HepG2 (cell line): Measurements from ENCODE around the gene DENND10. TPM values are rescaled to one million over a fixed set of nuclear protein-coding genes. Genes with fewer than 3 reads are reported as not detected.

Experiments
- ATAC-seq: fragments of 200-7000 bp; cut with Tn5 transposase; 3 replicates; pipeline ENCODE4 v1.9.1; 2020; ENCODE audit warnings: mild to moderate bottlenecking, moderate library complexity
- BruUV-seq: library from RNA; stranded (reverse); fragments of 400-500 nt; replicated peaks from 2 replicates; lab custom pipeline; 2021; lab: Mats Ljungman, UMichigan
- CTCF ChIA-PET: fragments of 300-600 bp; formaldehyde crosslinking; extraction: SDS; loops from one replicate; lab custom pipeline; 2021; ENCODE audit warnings: low total read pairs, inconsistent platforms, low intra/inter-chr PET ratio; lab: Yijun Ruan, JAX
- POLR2A ChIA-PET: fragments of 350-600 bp; sonication (Branson Sonifier 250); formaldehyde crosslinking; loops from one replicate; lab custom pipeline; 2020; ENCODE audit warnings: antibody characterized with exemption, inconsistent platforms; lab: Yijun Ruan, JAX
- DNase-seq: peaks from one replicate; pipeline ENCODE4 v3.0.0-alpha.2; 2015; ENCODE audit warnings: low spot score
- FAIRE-seq: peaks from 3 replicates; lab custom pipeline; 2011; peaks lifted over from hg19 to GRCh38; lab: Jason Lieb, UNC
- H2AFZ ChIP-seq: one replicate; pipeline ENCODE4 v1.6.1; 2011; ENCODE audit warnings: low read length, inconsistent platforms
- H3K27ac ChIP-seq: fragments of 300-600 bp; 3 replicates; pipeline ENCODE4 v1.8.0; 2011; ENCODE audit warnings: mixed run types, mild to moderate bottlenecking, mixed read lengths, low read length, inconsistent platforms; ENCODE audit not compliant: insufficient read depth; ENCODE audit errors: extremely low read length
- H3K27me3 ChIP-seq, 2 experiments: fragments of 200-600 bp in 1 of 2; 2 replicates in 1 of 2; 3 replicates in 1 of 2; pipeline versions ENCODE4 v1.6.0 to v1.8.0; 2011; ENCODE audit warnings: low read length in 2 of 2, mild to moderate bottlenecking in 2 of 2, moderate library complexity in 2 of 2, inconsistent platforms in 1 of 2; ENCODE audit not compliant: insufficient read depth in 2 of 2, control insufficient read depth in 1 of 2
- H3K36me3 ChIP-seq, 2 experiments: fragments of 200-600 bp in 1 of 2; replicated peaks in 1 of 2; 2 replicates in 1 of 2; 3 replicates in 1 of 2; pipeline versions ENCODE4 v1.5.1 to v1.8.0; 2011; ENCODE audit warnings: low read length in 2 of 2, inconsistent platforms in 1 of 2; ENCODE audit not compliant: insufficient read depth in 2 of 2, control insufficient read depth in 1 of 2
- H3K4me1 ChIP-seq: 2 replicates; pipeline ENCODE4 v1.5.1; 2012; ENCODE audit warnings: low read length, inconsistent platforms; ENCODE audit not compliant: insufficient read depth
- H3K4me2 ChIP-seq: 2 replicates; pipeline ENCODE4 v1.6.0; 2011; ENCODE audit warnings: low read depth, low read length, inconsistent platforms
- H3K4me3 ChIP-seq, 3 experiments: fragments of 200-600 bp in 1 of 3; sonication (generic), shearing (Covaris generic) in 1 of 3; replicated peaks in 1 of 3; 2 replicates each; pipeline ENCODE4 v1.5.1; 2011 to 2016; ENCODE audit warnings: low read length in 3 of 3, inconsistent platforms in 2 of 3, low read depth in 2 of 3, mild to moderate bottlenecking in 2 of 3, control low read depth in 1 of 3, mixed read lengths in 1 of 3; ENCODE audit not compliant: insufficient read depth in 1 of 3
- H3K79me2 ChIP-seq: one replicate; pipeline ENCODE4 v1.6.1; 2011; ENCODE audit warnings: low read length, inconsistent platforms; ENCODE audit not compliant: insufficient read depth
- H3K9ac ChIP-seq: 2 replicates; pipeline ENCODE4 v1.6.0; 2011; ENCODE audit warnings: mild to moderate bottlenecking, low read depth, low read length, inconsistent platforms; ENCODE audit not compliant: insufficient read depth
- H3K9me3 ChIP-seq: 2 replicates; pipeline ENCODE4 v1.5.1; 2012; ENCODE audit warnings: mild to moderate bottlenecking, low read length
- H4K20me1 ChIP-seq: 2 replicates; pipeline ENCODE4 v1.6.0; 2011; ENCODE audit warnings: inconsistent platforms, mild to moderate bottlenecking, low read length, moderate library complexity; ENCODE audit not compliant: insufficient read depth
- DMAP1 ChIP-seq: IDR thresholded peaks from 2 replicates; pipeline ENCODE4 v1.6.1; 2016
- GPN1 ChIP-seq: sonication (generic); formaldehyde crosslinking; IDR thresholded peaks from 2 replicates; pipeline ENCODE4 v1.5.1; 2020; ENCODE audit warnings: missing genetic modification reagents, borderline replicate concordance
- HOXA3 ChIP-seq: sonication (generic); formaldehyde crosslinking; IDR thresholded peaks from 2 replicates; pipeline ENCODE4 v1.5.0; 2020; ENCODE audit warnings: missing genetic modification reagents
- IRF1 ChIP-seq: sonication (generic); formaldehyde crosslinking; IDR thresholded peaks from 2 replicates; pipeline ENCODE4 v1.4.0; 2020; ENCODE audit warnings: low read depth, mild to moderate bottlenecking, missing genetic modification reagents
- IRX3 ChIP-seq: sonication (generic); formaldehyde crosslinking; IDR thresholded peaks from 2 replicates; pipeline ENCODE4 v1.8.1; 2023; ENCODE audit warnings: mild to moderate bottlenecking, low read depth, missing genetic modification reagents, borderline replicate concordance
- MBNL3 ChIP-seq: fragments of 250-450 bp; sonication (Bioruptor Pico); conservative IDR thresholded peaks from 2 replicates; pipeline ENCODE4 v1.8.0; 2022; ENCODE audit warnings: mild to moderate bottlenecking, inconsistent platforms
- MEIS2 ChIP-seq: sonication (generic); formaldehyde crosslinking; IDR thresholded peaks from 2 replicates; pipeline ENCODE4 v1.9.0; 2021; ENCODE audit warnings: mild to moderate bottlenecking, missing genetic modification reagents
- MXD4 ChIP-seq: IDR thresholded peaks from 2 replicates; pipeline ENCODE4 v1.6.1; 2016; ENCODE audit warnings: mild to moderate bottlenecking, missing biosample characterization, missing genetic modification reagents
- SALL2 ChIP-seq: sonication (generic); formaldehyde crosslinking; IDR thresholded peaks from 2 replicates; pipeline ENCODE4 v1.8.1; 2023; ENCODE audit warnings: mild to moderate bottlenecking, missing genetic modification reagents, inconsistent platforms
- SNAI1 ChIP-seq: sonication (generic); formaldehyde crosslinking; IDR thresholded peaks from 2 replicates; pipeline ENCODE4 v1.5.0; 2020; ENCODE audit warnings: mild to moderate bottlenecking, missing genetic modification reagents, borderline replicate concordance
- THAP11 ChIP-seq: IDR thresholded peaks from 2 replicates; pipeline ENCODE4 v1.6.1; 2016; ENCODE audit warnings: missing biosample characterization, missing genetic modification reagents
- ZBED4 ChIP-seq: sonication (generic); formaldehyde crosslinking; IDR thresholded peaks from 2 replicates; pipeline ENCODE4 v1.4.0; 2020; ENCODE audit warnings: missing genetic modification reagents, borderline replicate concordance
- ZMYM4 ChIP-seq: sonication (generic); formaldehyde crosslinking; IDR thresholded peaks from 2 replicates; pipeline ENCODE4 v1.8.1; 2023; ENCODE audit warnings: mild to moderate bottlenecking, missing genetic modification reagents
- ZNF251 ChIP-seq: sonication (generic); formaldehyde crosslinking; IDR thresholded peaks from 2 replicates; pipeline ENCODE4 v1.9.0; 2021; ENCODE audit warnings: mild to moderate bottlenecking, missing genetic modification reagents
- ZNF333 ChIP-seq: sonication (generic); formaldehyde crosslinking; IDR thresholded peaks from 2 replicates; pipeline ENCODE4 v1.4.0; 2020; ENCODE audit warnings: mild to moderate bottlenecking, missing genetic modification reagents, borderline replicate concordance
- ZNF580 ChIP-seq: IDR thresholded peaks from 2 replicates; pipeline ENCODE4 v1.6.1; 2016; ENCODE audit warnings: low read depth, borderline replicate concordance
- WGBS: methylation state at CpG from one replicate; pipeline ENCODE4 v1.1.6; 2017; ENCODE audit warnings: low lambda C conversion rate; 5-methylcytosine and 5-hydroxymethylcytosine counted together
- in situ Hi-C: cut with HindIII; loops from 2 replicates; pipeline ENCODE4 v1.10.0; 2017; ENCODE audit warnings: low pct_unique_long_range_greater_than_20kb; ENCODE audit not compliant: extremely low pct_ligation_motif_present
- intact Hi-C: fragments of 100-400 bp; cut with micrococcal nuclease; formaldehyde crosslinking; loops from one replicate; pipeline ENCODE4 v1.10.0; 2022; ENCODE audit not compliant: unreplicated experiment
- polyA plus RNA-seq, 8 experiments: library from polyadenylated mRNA; depleted of rRNA in 3 of 8; stranded (reverse) in 7 of 8; unstranded in 1 of 8; fragments of >200 nt; fragmentation: Illumina TruSeq in 4 of 8; extraction: Trizol in 4 of 8; gene quantifications; 2 replicates each; pipeline versions ENCODE4 v1.2.1 to v1.2.3, GENCODE V29; 2011 to 2016; ENCODE audit warnings: low read depth in 4 of 8, missing spikeins in 1 of 8, mixed read lengths in 1 of 8; ENCODE audit not compliant: insufficient read depth in 1 of 8
- total RNA-seq, 5 experiments: library from RNA; depleted of rRNA; stranded (reverse); fragments of >200 nt; fragmentation: Illumina TruSeq; extraction: Trizol; gene quantifications; 2 replicates each; pipeline ENCODE4 v1.2.3, GENCODE V29; 2016; ENCODE audit warnings: low read depth in 1 of 5

The DENND10 gene
- total and polyA plus RNA-seq, 2 of the 13 experiments (the other 11 are each of a cell fraction or from before 2014, with no cell fraction given), result 43.7 to 78.8 TPM

GRCh38 chr10:119165171-119166117, 61.5 kb downstream of the DENND10 start, which contains the start of gene SFXN4:
Gene SFXN4 (minus strand): TSS chr10:119165714. CDS start chr10:119165647, 67 bp downstream.
- Histone ChIP-seq H3K9me3 (no peaks in the 10 kb centered on the region), H3K9ac (peak within 1 kb of the TSS; percentile 95), H3K79me2 (peaks cover 3% of the 10 kb centered on the region), H3K4me1 (peaks cover 26% of the 10 kb centered on the region), H3K27ac (peak within 1 kb of the TSS; percentile 91), H2AFZ (no peak within 1 kb of the TSS), H3K27me3 (no peaks in the 10 kb centered on the region), H3K36me3 (peaks cover 3 to 37% of the 10 kb centered on the region in 2 experiments), H4K20me1 (no peaks in the 10 kb centered on the region), H3K4me2 (peak within 1 kb of the TSS; percentile 97), H3K4me3 (peak within 1 kb of the TSS; percentile 75 to 81 (median 76))
- DNase-seq (peak; percentile 63), FAIRE-seq (no peak), ATAC-seq (peak; percentile 90)
- intact Hi-C loops, result loop anchor here (10.0 kb wide), 1 partner anchor 411 kb away; the partner anchor contains the start of gene CACUL1
- 3% methylated on average over 30 of the region's 90 CpGs for WGBS
- ChIA-PET CTCF (no interaction called here), POLR2A (interaction anchor here (0.6 to 2.6 kb wide), 15 partner anchors 8 to 125 kb away, joined by 3 to 14 read pairs (median 4); partner anchors contain the start of genes DENND10 and EIF3A)
- in situ Hi-C loops, result no loop called here
- no TSS peak for BruUV-seq
- TF ChIP-seq ZNF580 (CRISPR knock-in tag) (peak; percentile 72), GPN1 (no peak), THAP11 (peak; percentile 54; the same call in 1 of the 2 replicates), ZNF333 (CRISPR knock-in tag) (peak; percentile 38; the same call in 1 of the 2 replicates), ZNF251 (0 out of 2 replicates have a peak, but pooled peaks have one; percentile 35), MXD4 (CRISPR knock-in tag) (peak; percentile 92), SNAI1 (CRISPR knock-in tag) (peak; percentile 26; the same call in 1 of the 2 replicates), MBNL3 (CRISPR knock-in tag) (no peak), DMAP1 (CRISPR knock-in tag) (peak; percentile 100), IRF1 (CRISPR knock-in tag) (no peak), SALL2 (peak; percentile 44; the same call in 1 of the 2 replicates), ZBED4 (peak; percentile 71; the same call in 1 of the 2 replicates), ZMYM4 (CRISPR knock-in tag) (peak; percentile 4; the same call in 1 of the 2 replicates), HOXA3 (CRISPR knock-in tag) (peak; percentile 11; the same call in 1 of the 2 replicates), IRX3 (CRISPR knock-in tag) (no peak), MEIS2 (peak; percentile 20; the same call in 1 of the 2 replicates)
